ENCODE data around the gene ARL6IP1.
A peak's percentile ranks its signal among the peaks of the same experiment; 100 is the strongest.
"Not testable (repeated sequence)": the region's sequence is repeated elsewhere in the genome, so short reads cannot be mapped to it uniquely, and the experiment has no call there.

The ARL6IP1 gene

GRCh38 chr16:18797746-18798145, 3.6 kb downstream of the ARL6IP1 start:
- no peak for DNase-seq

GRCh38 chr16:18796377-18796776, 5.0 kb downstream of the ARL6IP1 start:
- no peak for DNase-seq

DNA sequence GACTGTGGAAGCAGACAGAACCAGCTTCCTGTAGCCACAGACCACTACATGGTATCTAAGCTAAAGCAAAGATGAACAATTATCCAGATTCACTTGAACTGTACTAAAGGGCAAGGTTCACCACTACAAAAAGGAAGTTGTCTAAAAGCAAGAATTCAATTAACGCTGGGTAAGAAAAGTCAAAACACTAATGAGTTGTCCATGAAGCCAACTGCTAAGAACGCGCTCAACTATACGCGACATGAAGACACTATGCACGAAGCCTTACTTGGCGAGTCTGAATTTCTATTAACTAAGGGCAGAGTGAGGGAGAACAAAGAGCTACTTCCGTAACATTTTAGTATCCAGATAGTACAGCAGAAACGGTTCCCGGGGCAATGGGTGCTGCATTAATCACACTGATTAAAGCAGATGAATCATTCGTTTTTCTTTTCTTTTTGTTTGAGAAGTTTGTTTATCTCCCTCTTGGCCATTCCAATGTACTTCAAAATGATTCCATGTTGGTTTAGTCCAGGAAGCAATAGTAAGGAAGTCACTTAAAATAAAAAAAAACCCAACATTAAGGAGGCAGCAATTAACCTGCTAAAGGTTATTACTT, 8.4 kb downstream of the ARL6IP1 start:
- DNase-seq = no peak

- peak; percentile 91 for DNase-seq
These were observed 11.3 kb downstream of the ARL6IP1 start, which contains the start of gene RPS15A for GRCh38 chr16:18789850-18790706. Gene RPS15A, minus strand, starts transcription at chr16:18790334. Its CDS starts 1,221 bp downstream, at chr16:18789113.

- DNase-seq = no peak
These were observed 11.9 kb downstream of the ARL6IP1 start for GRCh38 chr16:18789515-18789849.

DNA sequence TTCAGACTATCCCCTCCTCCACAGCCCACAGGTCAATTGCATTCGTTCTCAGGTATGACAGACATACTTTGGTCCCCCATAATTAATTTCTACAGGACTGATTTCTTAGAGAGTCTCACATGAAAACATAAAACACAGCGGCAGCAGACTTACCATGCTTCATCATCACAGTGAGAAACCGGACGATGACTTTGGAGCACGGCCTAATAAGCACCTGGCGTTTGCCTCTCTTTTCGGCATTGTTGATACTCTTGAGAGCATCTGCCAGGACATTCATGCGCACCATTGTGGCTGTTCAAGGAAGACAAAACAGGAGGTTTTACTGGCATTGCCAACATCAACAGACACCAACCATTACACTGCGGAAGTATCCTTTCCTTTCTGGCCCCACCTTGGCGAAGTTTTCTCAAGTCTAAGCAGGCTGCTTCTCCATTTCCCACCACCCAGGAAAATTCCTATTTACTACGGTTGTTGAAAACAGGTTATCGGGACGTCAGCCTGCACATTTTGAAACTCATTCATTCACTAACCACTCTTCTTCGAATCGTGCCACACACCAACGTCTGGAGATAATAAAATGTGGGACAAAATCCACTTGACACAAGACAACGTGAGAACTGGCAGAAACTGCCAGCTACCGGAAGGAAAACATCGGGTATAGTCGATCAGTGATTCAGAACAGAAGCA, 12.4 kb downstream of the ARL6IP1 start:
- DNase-seq = no peak

DNA sequence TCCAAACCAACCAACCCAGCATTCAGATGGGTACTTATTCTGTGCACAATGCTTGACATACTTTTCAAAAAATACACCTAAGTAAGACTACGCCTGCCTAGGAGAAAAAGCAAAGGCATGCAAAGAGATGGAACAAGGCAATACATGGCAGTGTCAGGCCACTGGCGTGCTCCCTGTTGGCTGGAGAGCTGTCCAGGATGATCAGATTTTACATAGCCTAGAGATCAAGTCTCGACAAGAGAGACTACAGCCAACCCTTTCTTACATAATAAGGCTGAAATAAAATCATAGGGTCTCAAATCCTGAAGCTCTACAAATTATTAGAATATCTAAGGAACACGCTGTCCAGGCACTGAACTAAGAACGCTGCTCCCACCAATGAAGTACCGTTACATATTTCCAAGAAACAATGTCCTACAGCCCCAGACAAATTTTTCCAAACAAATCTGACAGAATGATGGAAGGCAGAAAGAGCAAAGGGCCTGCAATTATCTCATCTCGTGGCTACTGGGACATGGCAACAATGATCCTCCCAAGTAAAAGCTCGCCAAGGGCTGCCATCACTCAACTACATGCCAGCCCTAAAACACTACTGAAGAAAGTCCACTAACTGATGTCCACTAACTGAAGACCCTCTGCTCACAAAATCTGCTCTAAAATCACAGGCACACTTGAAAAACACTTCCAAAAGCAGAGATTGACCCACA, 16.3 kb downstream of the ARL6IP1 start:
- no peak for DNase-seq

DNA sequence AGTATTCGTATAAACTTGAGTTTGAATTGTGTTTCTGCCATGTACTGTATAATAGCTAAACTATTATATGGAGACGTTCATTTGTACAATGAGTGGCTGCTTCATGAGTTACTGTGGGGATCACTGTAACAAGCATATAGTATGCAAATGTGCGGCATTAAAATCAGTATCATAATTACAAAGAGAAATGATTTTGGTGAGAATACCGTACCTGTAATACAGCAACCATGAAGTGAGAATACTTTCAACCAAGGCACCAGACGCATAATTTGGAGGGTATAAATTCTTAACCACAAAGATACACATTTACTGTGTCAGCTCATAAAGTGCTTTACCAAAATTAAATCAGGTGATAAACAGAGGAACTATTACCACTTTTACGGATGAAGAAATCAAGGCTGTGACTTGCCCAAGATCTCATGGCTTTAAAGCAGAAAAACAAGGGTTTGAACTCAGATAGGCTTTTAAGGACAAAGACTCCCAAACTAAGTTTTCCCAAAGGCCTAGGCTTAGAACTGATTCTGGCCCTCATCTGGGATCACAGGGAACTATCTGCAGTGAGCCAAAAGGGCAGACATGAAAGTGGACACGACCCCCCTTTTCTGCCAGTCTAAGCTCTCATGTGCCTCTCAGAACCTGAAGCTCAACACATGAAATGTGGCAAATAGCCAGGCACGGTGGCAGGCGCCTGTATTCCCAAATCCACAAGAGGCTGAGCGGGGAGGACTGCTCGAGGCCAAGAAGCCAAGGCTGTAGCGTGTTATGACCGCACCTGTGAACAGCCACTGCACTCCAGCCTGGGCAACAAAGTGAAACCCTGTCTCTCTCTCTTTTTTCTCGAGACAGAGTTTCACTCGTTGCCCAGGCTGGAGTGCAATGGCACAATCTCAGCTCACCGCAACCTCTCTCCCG, 17.7 kb downstream of the ARL6IP1 start:
- DNase-seq = no peak

- DNase-seq = no peak
These were observed 18.5 kb downstream of the ARL6IP1 start for GRCh38 chr16:18782697-18783429.

GRCh38 chr16:18781232-18781631, 20.1 kb downstream of the ARL6IP1 start:
- not testable (repeated sequence) for DNase-seq

GRCh38 chr16:18780460-18781026, 20.8 kb downstream of the ARL6IP1 start:
- not testable (repeated sequence) for DNase-seq

DNA sequence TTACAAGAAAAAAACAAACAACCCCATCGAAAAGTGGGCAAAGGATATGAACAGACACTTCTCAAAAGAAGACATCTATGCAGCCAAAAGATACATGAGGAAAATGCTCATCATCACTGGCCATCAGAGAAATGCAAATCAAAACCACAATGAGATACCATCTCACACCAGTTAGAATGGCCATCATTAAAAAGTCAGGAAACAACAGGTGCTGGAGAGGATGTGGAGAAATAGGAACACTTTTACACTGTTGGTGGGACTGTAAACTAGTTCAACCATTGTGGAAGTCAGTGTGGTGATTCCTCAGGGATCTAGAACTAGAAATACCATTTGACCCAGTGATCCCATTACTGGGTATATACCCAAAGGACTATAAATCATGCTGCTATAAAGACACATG, 23.7 kb downstream of the ARL6IP1 start:
- not testable (repeated sequence) for DNase-seq

- not testable (repeated sequence) for DNase-seq
These were observed 25.0 kb downstream of the ARL6IP1 start for GRCh38 chr16:18776334-18776733.

DNA sequence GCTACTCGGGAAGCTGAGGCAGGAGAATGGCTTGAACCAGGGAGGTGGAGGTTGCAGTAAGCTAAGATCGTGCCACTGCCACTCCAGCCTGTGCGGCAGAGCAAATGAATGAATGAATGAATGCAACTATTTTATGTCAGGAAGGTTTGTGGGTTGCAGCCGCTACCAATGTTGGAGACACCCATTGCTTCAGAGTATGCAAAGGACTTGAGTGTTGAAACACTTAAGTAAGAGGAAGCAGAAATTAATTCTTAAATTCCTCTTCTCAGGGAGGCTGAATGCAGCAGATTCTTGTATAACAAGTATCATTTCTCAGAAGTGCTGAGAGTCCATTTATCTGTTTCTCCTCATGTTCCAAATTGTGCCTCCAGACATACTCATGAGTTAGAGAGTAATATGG, 26.7 kb downstream of the ARL6IP1 start:
- peak; percentile 50 for DNase-seq

GRCh38 chr16:18772171-18772570, 29.2 kb downstream of the ARL6IP1 start:
- DNase-seq = not testable (repeated sequence)

GRCh38 chr16:18770336-18770962, 30.9 kb downstream of the ARL6IP1 start:
- not testable (repeated sequence) for DNase-seq

DNA sequence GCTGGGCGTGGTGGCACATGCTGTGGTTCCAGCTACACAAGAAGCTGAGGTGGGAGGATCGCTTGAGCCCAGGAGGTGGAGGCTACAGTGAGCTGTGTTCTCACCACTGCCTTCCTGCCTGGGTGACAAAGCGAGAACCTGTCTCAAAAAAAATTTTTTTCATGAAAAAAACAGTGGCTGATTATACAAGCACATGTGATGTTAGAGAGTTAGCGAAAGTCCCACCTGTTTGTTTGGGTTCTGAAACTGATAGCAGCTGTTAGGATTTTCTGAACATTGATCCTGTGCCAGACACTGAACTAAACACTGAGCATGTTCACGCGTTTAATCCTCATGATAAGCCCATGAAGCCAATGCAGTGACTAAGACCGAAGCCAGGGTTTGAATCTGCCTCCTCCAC, 34.1 kb downstream of the ARL6IP1 start:
- not testable (repeated sequence) for DNase-seq

DNA sequence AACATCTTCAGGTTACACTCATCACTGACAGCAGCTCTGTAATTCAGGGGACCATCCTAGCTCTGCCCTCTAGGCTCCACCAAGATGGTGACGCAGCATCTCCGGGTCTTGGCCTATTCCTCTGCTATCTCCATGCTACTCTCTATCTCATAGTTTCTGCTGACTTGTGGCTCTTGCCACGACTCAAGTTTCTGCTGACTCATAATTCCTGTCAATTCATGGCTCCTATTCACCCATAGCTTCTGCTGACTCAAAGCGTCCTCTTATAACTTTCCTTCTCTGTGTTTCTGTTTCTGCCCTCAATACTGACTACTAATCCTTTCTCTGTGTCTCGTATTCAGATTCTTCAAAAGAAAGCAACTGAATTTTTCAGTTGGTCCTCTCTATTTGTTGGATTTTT, 38.6 kb downstream of the ARL6IP1 start:
- not testable (repeated sequence) for DNase-seq

DNA sequence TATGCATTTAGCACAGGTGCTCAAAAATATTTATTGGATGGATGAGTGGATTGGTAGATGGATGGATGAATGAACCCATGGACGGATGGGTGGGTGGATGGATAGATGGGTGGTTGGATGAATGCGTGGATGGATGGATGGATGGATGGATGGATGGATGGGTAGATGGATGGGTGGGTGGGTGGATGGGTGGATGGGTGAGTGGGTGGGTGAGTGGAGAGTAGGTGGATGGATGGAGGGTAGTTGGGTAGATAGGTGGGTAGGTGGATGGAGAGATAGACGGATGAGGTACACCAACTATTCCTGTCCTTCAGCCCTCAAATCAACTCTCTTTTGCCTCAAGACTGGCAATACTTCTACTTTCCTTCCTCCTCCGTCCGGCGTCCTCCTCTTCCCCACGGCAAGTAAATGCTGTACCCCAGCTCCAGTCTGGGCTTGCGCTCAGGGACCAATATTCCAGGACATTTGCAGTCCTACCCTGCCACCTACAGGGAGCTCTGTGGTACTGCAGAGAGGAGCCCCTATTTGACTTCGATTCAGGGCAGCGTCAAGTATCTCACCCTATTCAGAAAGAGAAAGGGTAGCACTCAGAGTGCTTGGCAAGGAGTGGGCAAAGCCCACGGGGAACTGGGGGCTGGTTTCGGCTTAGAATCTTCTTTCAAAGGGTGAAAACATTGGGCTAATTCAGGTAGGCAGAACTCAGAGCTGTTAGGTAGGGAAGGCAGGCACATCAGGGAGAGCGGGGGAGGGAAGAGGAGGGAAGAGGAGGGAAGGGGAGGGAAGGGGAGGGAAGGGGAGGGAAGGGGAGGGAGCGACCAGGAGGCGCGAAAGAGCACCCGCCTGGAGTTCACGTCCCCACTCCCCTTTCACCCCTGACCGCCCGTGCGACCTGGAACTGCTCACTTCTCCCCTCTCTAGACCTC, 41.5 kb downstream of the ARL6IP1 start:
- DNase-seq = not testable (repeated sequence)
